ENCODE measurements around the gene BMI1. TPM values are rescaled to one million over a fixed set of nuclear protein-coding genes. Genes with fewer than 3 reads are reported as not detected.

Gene BMI1
- total RNA-seq, 1 donor from 2014 or later = 24.2 TPM

GRCh38 chr10:22365644-22366434, 44.9 kb downstream of the BMI1 start:
- no peak for DNase-seq (ENCODE audit: extremely low read depth, low read depth, low spot score)

DNA sequence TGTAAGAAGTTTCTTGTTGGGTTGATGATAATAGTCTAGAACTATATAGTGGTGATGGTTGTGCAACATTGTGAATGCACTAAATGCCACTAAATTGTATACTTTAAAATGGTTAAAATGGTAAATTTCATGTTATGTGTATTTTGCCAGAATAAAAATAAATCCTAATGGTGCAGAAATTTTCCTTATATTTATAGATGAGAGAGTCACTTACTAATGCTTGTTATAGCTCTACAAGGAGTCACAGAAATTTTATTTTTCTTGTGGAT, 45.5 kb downstream of the BMI1 start:
- DNase-seq (ENCODE audit: extremely low read depth, low read depth, low spot score) = no peak

GRCh38 chr10:22366771-22367170, 45.9 kb downstream of the BMI1 start:
- no peak for DNase-seq (ENCODE audit: extremely low read depth, low read depth, low spot score)

DNA sequence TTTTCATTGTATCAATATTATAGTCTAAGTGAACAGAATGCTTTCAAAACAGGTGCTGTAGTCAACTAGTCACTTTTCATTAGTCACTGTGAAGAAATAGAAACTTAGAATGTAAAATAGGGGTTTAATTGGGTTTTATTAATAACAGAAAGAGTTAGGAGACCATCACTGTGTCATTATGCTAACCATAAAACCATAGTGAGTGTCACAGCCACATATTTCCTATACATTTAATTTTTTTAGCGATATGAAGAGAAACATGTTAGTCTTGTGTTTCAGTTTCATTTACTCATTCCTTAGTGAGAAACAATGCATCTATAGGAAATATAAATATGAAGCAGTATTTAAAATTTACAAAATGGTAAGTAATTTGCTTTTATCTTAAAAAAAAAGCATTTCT, 46.6 kb downstream of the BMI1 start:
- DNase-seq (ENCODE audit: extremely low read depth, low read depth, low spot score) = no peak

GRCh38 chr10:22368402-22368801, 47.5 kb downstream of the BMI1 start:
- DNase-seq (ENCODE audit: extremely low read depth, low read depth, low spot score) = no peak

DNA sequence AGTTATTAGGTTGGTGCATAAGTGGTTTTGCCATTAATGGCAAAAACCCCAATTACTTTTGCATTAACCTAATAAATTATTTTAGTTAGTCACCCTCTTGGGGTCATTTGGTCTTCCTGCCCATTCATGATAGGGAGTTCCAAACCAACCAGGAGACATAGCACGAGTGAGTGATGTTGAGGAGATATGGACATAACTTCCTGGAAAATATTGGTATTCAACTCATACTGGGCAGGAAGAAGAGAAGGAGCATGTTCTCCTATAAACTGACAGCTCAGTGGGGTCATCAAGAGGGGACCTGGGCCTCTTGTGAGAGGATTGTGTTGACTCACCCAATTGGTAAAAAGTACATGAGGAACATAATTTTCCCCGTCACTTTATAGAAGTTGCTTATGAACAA, 48.1 kb downstream of the BMI1 start:
- no peak for DNase-seq (ENCODE audit: extremely low read depth, low read depth, low spot score)

- DNase-seq (ENCODE audit: extremely low read depth, low read depth, low spot score) = no peak
Observed at GRCh38 chr10:22369434-22370072, 48.7 kb downstream of the BMI1 start.

DNA sequence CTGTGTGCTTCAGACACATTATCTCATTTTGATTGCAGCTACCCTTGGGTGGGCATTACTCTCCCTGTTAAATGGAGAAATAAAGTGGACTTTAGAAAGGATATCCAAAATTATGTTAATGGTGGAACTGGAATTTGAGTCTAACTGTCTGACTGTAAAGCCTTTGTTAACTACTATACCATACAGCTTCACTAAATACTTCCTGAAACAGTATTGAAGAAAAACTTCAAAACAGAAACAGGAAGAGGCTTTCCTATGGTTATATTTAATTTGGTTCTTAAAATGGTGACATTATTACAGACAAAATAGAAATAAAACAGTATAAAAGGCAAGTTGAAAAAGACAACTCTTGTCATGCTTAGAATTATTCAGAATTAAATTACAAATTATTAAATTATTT, 49.4 kb downstream of the BMI1 start:
- DNase-seq (ENCODE audit: extremely low read depth, low read depth, low spot score) = no peak

DNA sequence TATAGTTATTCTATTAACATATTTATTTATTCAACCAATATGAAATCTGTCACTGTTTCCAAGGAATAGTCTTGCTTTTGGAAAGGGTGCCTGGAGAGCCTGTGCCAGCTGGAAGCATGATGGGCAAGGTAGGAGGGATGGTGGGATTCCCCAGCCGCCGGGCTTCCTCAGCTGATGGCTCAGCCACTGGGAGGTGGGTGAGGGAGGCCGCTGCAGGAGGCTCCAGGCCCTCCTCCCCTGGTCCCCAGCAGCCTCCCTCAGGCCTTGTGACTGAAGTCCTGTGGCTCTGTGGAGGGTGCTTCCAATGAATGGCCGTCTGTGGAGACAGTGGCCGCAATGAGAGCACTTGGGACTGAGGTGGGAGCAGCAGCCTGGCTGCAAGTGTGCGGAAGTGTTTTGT, 51.4 kb downstream of the BMI1 start:
- no peak for DNase-seq (ENCODE audit: extremely low read depth, low read depth, low spot score)

DNA sequence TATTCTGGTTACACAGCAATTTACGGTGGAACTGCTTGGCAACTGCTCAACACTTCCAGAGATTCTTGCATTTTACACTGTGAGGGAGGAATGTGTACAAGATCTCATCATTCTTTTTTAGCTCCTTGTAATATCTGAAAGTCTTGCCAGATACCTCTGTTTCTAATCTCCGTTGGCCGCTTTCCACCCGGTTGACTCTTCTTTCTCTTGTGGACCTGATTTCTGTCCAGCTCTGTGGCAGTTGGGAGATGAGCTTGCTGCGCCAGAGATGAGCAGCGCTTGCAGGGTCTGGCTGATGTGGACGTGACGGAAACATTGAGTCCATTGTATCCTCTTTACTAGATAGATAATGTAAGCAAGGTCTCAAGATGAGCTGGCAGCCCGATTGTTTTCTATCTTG, 52.0 kb downstream of the BMI1 start:
- DNase-seq (ENCODE audit: extremely low read depth, low read depth, low spot score) = no peak

- DNase-seq (ENCODE audit: extremely low read depth, low read depth, low spot score) = no peak
Observed at GRCh38 chr10:22374489-22375126, 53.7 kb downstream of the BMI1 start.

GRCh38 chr10:22379059-22379458, 58.2 kb downstream of the BMI1 start:
- DNase-seq (ENCODE audit: extremely low read depth, low read depth, low spot score) = no peak

Other genes starting within 250 kb of the BMI1 start
- gene EBLN1, start 103.1 kb upstream of the BMI1 start, total RNA-seq = not detected in 2 replicates
- 44.6 and 46.3 TPM in 2 replicates for gene COMMD3, start 4.7 kb upstream of the BMI1 start, total RNA-seq
- not detected in 2 replicates for gene SPAG6, start 24.4 kb downstream of the BMI1 start, total RNA-seq

All from glomerular endothelial cell (primary cell).